Activated CD4-positive, alpha-beta T cell treated with anti-CD3 and anti-CD28 coated beads for 36 hours (primary cell): ENCODE results near the gene KDM4C. TPM values are rescaled to one million over a fixed set of nuclear protein-coding genes. Genes with fewer than 3 reads are reported as not detected.
"Not testable (repeated sequence)": the region's sequence is repeated elsewhere in the genome, so short reads cannot be mapped to it uniquely, and the experiment has no call there.

Experiments used
- ATAC-seq: fragments of 200-7000 bp; cut with Tn5 transposase; one replicate; pipeline ENCODE4 v1.10.0; 2021; ENCODE audit warnings: mild to moderate bottlenecking, moderate library complexity
- CTCF ChIA-PET: fragments of 350-600 bp; sonication (Branson Sonifier 250); formaldehyde crosslinking; loops from one replicate; lab custom pipeline; 2021; ENCODE audit warnings: antibody characterized with exemption; lab: Charles Lee
- POLR2A ChIA-PET: fragments of 350-600 bp; sonication (Branson Sonifier 250); formaldehyde crosslinking; loops from one replicate; lab custom pipeline; 2021; ENCODE audit warnings: antibody characterized with exemption, inconsistent platforms; lab: Charles Lee
- DNase-seq: peaks from one replicate; pipeline ENCODE4 v3.0.0-alpha.2; 2020
- H3K27ac Mint-ChIP-seq: one replicate; pipeline ENCODE4 v1.8.0; 2021; ENCODE audit warnings: mixed read lengths
- H3K27me3 Mint-ChIP-seq: one replicate; pipeline ENCODE4 v1.8.0; 2021; ENCODE audit warnings: mixed read lengths
- H3K36me3 Mint-ChIP-seq: one replicate; pipeline ENCODE4 v1.8.0; 2021; ENCODE audit warnings: low read depth, mixed read lengths
- H3K4me1 Mint-ChIP-seq: one replicate; pipeline ENCODE4 v1.8.0; 2021; ENCODE audit warnings: mixed read lengths
- H3K4me3 Mint-ChIP-seq: one replicate; pipeline ENCODE4 v1.8.0; 2021; ENCODE audit warnings: mild to moderate bottlenecking, moderate library complexity, mixed read lengths
- H3K9me3 Mint-ChIP-seq: one replicate; pipeline ENCODE4 v1.8.0; 2021; ENCODE audit warnings: low read depth, mixed read lengths
- intact Hi-C, 2 experiments: fragments of 100-400 bp; cut with DNase I in 1 of 2; cut with micrococcal nuclease in 1 of 2; formaldehyde crosslinking; loops; one replicate each; pipeline versions ENCODE4 v1.14.2 to v1.15.1; 2022 to 2024; cut with DNase I, micrococcal nuclease
- total RNA-seq, 2 experiments: library from RNA; stranded (reverse); gene quantifications; one replicate each; pipeline ENCODE4 v1.2.3, GENCODE V29; 2021

Gene KDM4C
- 10 to 100 TPM; 31.7 to 33.1 TPM for total RNA-seq

- H3K27ac Mint-ChIP-seq: peak within 1 kb of the TSS; percentile 99
- DNase-seq (peak; percentile 97), ATAC-seq (peak; percentile 84)
- ChIA-PET POLR2A (interaction anchor here (0.6 to 2.7 kb wide), 7 partner anchors 39 to 345 kb away, joined by 3 to 16 read pairs (median 5); partner anchors contain the start of gene UHRF2), CTCF (interaction anchor here (0.8 kb wide), 1 partner anchor 117 kb away, joined by 3 read pairs; no protein-coding TSS in a partner anchor)
- peaks cover 1% of the 10 kb centered on the region for H3K9me3 Mint-ChIP-seq
- no peaks in the 10 kb centered on the region for H3K27me3 Mint-ChIP-seq
- H3K4me1 Mint-ChIP-seq: peaks cover 26% of the 10 kb centered on the region
- H3K4me3 Mint-ChIP-seq: peak within 1 kb of the TSS; percentile 87
- intact Hi-C loops: loop anchor here (1.0 to 10.0 kb wide), 15 partner anchors 41 to 1965 kb away; partner anchors contain the start of genes UHRF2 (in 2 of the 2), DMAC1 (in 1 of the 2), ERMP1 (in 1 of the 2) and RCL1 (in 1 of the 2)
- H3K36me3 Mint-ChIP-seq: peaks cover 4% of the 10 kb centered on the region
These were observed at the start of gene KDM4C for GRCh38 chr9:6757456-6758247. Gene KDM4C, plus strand, starts transcription at chr9:6757973. Its CDS starts 35,016 bp downstream, at chr9:6792989.

- ATAC-seq (no peak), DNase-seq (no peak)
- H3K27me3 Mint-ChIP-seq: no peaks in the 10 kb centered on the region
- H3K9me3 Mint-ChIP-seq: peaks cover 3% of the 10 kb centered on the region
- no peak overlapping the region for H3K4me3 Mint-ChIP-seq
- peaks cover 5% of the 10 kb centered on the region for H3K4me1 Mint-ChIP-seq
- ChIA-PET POLR2A (no interaction called here), CTCF (interaction anchor here (0.6 to 0.8 kb wide), 3 partner anchors 13 to 73 kb away, joined by 3 read pairs; no protein-coding TSS in a partner anchor)
- no peaks in the 10 kb centered on the region for H3K36me3 Mint-ChIP-seq
- H3K27ac Mint-ChIP-seq: no peak overlapping the region
- intact Hi-C loops: no loop called here
These were observed 49.0 kb upstream of the KDM4C start for GRCh38 chr9:6708732-6709131.

- DNase-seq: no peak
- CTCF ChIA-PET: no interaction called here
- H3K36me3 Mint-ChIP-seq: no peaks in the 10 kb centered on the region
- H3K27me3 Mint-ChIP-seq: no peaks in the 10 kb centered on the region
- H3K9me3 Mint-ChIP-seq: peaks cover 3% of the 10 kb centered on the region
- peaks cover 2% of the 10 kb centered on the region for H3K4me1 Mint-ChIP-seq
- no peak overlapping the region for H3K27ac Mint-ChIP-seq
- intact Hi-C loops: no loop called here
- POLR2A ChIA-PET: no interaction called here
- no peak for ATAC-seq
- H3K4me3 Mint-ChIP-seq: no peak overlapping the region
These were observed 46.4 kb upstream of the KDM4C start for GRCh38 chr9:6711403-6711802.

- no peak overlapping the region for H3K27ac Mint-ChIP-seq
- H3K4me1 Mint-ChIP-seq: peaks cover 6% of the 10 kb centered on the region
- H3K9me3 Mint-ChIP-seq: peaks cover 3% of the 10 kb centered on the region
- H3K36me3 Mint-ChIP-seq: no peaks in the 10 kb centered on the region
- DNase-seq: no peak
- ATAC-seq: no peak
- ChIA-PET CTCF (no interaction called here), POLR2A (no interaction called here)
- intact Hi-C loops: no loop called here
- H3K4me3 Mint-ChIP-seq: no peak overlapping the region
- H3K27me3 Mint-ChIP-seq: no peaks in the 10 kb centered on the region
These were observed 45.7 kb upstream of the KDM4C start for GRCh38 chr9:6712041-6712440.

- Mint-ChIP-seq H3K4me3 (no peak overlapping the region), H3K27ac (no peak overlapping the region), H3K4me1 (peaks cover 6% of the 10 kb centered on the region), H3K9me3 (no peaks in the 10 kb centered on the region), H3K36me3 (no peaks in the 10 kb centered on the region), H3K27me3 (no peaks in the 10 kb centered on the region)
- POLR2A ChIA-PET: interaction anchor here (0.6 kb wide), 1 partner anchor 11 kb away, joined by 4 read pairs; no protein-coding TSS in a partner anchor
- CTCF ChIA-PET: no interaction called here
- no peak for ATAC-seq
- DNase-seq: no peak
- intact Hi-C loops: no loop called here
These were observed 43.6 kb upstream of the KDM4C start for GRCh38 chr9:6714176-6714575.

GRCh38 chr9:6715153-6715754, 42.5 kb upstream of the KDM4C start:
- H3K27me3 Mint-ChIP-seq, H3K9me3 Mint-ChIP-seq, H3K4me1 Mint-ChIP-seq, ATAC-seq, H3K27ac Mint-ChIP-seq, DNase-seq, intact Hi-C loops, H3K36me3 Mint-ChIP-seq: not testable (repeated sequence)
- ChIA-PET POLR2A (interaction anchor here (0.9 to 1.1 kb wide), 2 partner anchors 33 to 42 kb away, joined by 3 to 6 read pairs; partner anchors contain the start of gene KDM4C), CTCF (interaction anchor here (0.6 to 1.4 kb wide), 4 partner anchors 29 to 360 kb away, joined by 3 to 5 read pairs (median 3); no protein-coding TSS in a partner anchor)
- H3K4me3 Mint-ChIP-seq: peak overlapping the region; percentile 76

GRCh38 chr9:6715755-6716643, 41.8 kb upstream of the KDM4C start:
- H3K27me3 Mint-ChIP-seq: no peaks in the 10 kb centered on the region
- ChIA-PET POLR2A (interaction anchor here (0.9 to 1.1 kb wide), 3 partner anchors 34 to 42 kb away, joined by 3 to 6 read pairs (median 3); partner anchors contain the start of gene KDM4C), CTCF (interaction anchor here (0.6 to 1.4 kb wide), 4 partner anchors 28 to 360 kb away, joined by 3 to 5 read pairs (median 3); no protein-coding TSS in a partner anchor)

GRCh38 chr9:6716766-6717165, 41.0 kb upstream of the KDM4C start:
- Mint-ChIP-seq H3K4me1 (peaks cover 6% of the 10 kb centered on the region), H3K9me3 (no peaks in the 10 kb centered on the region), H3K36me3 (no peaks in the 10 kb centered on the region), H3K27ac (peak overlapping the region; percentile 86), H3K27me3 (no peaks in the 10 kb centered on the region), H3K4me3 (peak overlapping the region; percentile 76)
- ChIA-PET CTCF (interaction anchor here (1.4 kb wide), 1 partner anchor 132 kb away, joined by 3 read pairs; no protein-coding TSS in a partner anchor), POLR2A (no interaction called here)
- intact Hi-C loops: loop anchor here in 1 of 2 experiments (1.0 kb wide), 3 partner anchors 12 to 41 kb away; partner anchors contain the start of gene KDM4C
- ATAC-seq: peak; percentile 4
- DNase-seq: no peak

More at GRCh38 chr9:6715755-6716643, 41.8 kb upstream of the KDM4C start:
- ATAC-seq (peak; percentile 91), DNase-seq (peak; percentile 83)
- intact Hi-C loops: loop anchor here in 1 of 2 experiments (1.0 kb wide), 3 partner anchors 12 to 41 kb away; partner anchors contain the start of gene KDM4C
- H3K27ac Mint-ChIP-seq: peak overlapping the region; percentile 86
- peak overlapping the region; percentile 76 for H3K4me3 Mint-ChIP-seq
- H3K4me1 Mint-ChIP-seq: peaks cover 6% of the 10 kb centered on the region
- no peaks in the 10 kb centered on the region for H3K36me3 Mint-ChIP-seq
- no peaks in the 10 kb centered on the region for H3K9me3 Mint-ChIP-seq

GRCh38 chr9:6723881-6724420, 33.8 kb upstream of the KDM4C start:
- no peak for ATAC-seq
- CTCF ChIA-PET: interaction anchor here (1.5 kb wide), 1 partner anchor 19 kb away, joined by 3 read pairs; no protein-coding TSS in a partner anchor
- Mint-ChIP-seq H3K4me3 (no peak overlapping the region), H3K27me3 (no peaks in the 10 kb centered on the region), H3K9me3 (no peaks in the 10 kb centered on the region), H3K36me3 (no peaks in the 10 kb centered on the region), H3K27ac (no peak overlapping the region), H3K4me1 (no peaks in the 10 kb centered on the region)
- no peak for DNase-seq
- intact Hi-C loops: no loop called here
- POLR2A ChIA-PET: no interaction called here

GRCh38 chr9:6733257-6733656, 24.5 kb upstream of the KDM4C start:
- intact Hi-C loops: no loop called here
- Mint-ChIP-seq H3K4me1 (no peaks in the 10 kb centered on the region), H3K27ac (no peak overlapping the region), H3K9me3 (no peaks in the 10 kb centered on the region), H3K4me3 (no peak overlapping the region), H3K27me3 (no peaks in the 10 kb centered on the region), H3K36me3 (no peaks in the 10 kb centered on the region)
- DNase-seq (no peak), ATAC-seq (no peak)
- CTCF ChIA-PET: interaction anchor here (0.7 kb wide), 2 partner anchors 418 to 512 kb away, joined by 3 read pairs; no protein-coding TSS in a partner anchor
- POLR2A ChIA-PET: no interaction called here
